Left cardiac atrium (tissue), 4 donors: Measurements from ENCODE around the gene CACNA2D3. TPM values are rescaled to one million over a fixed set of nuclear protein-coding genes. Genes with fewer than 3 reads are reported as not detected.

Source experiments
- ATAC-seq, 2 donors: fragments of 200-7000 bp; cut with Tn5 transposase; one replicate each; pipeline ENCODE4 v1.9.1; 2020; ENCODE audit warnings: mild to moderate bottlenecking in 2 of 2, moderate library complexity in 2 of 2
- DNase-seq: peaks from one replicate; pipeline ENCODE4 v3.0.0-alpha.2; 2020
- intact Hi-C, 2 donors: fragments of 100-400 bp; cut with DNase I; formaldehyde crosslinking; loops; one replicate each; pipeline versions ENCODE4 v1.14.1 to v1.15.1; 2022 to 2023
- total RNA-seq, 2 donors: library from RNA; stranded (reverse); fragmentation: NEBNext Ultra II Directional; extraction: Animal tissue kit (Norgen Biotek cat#: 25700); gene quantifications; one replicate each; pipeline ENCODE4 v1.2.1, GENCODE V29; 2021
- donor health status: DM: no; HTN: yes; CAD: no.
- donor health status: DM: no; HTN: yes; CAD: no; lungs with severe emphysema.
- donor health status: DM: yes; HTN: yes; CAD: no.
- donor health status: Dilated cardiomyopathy.

CACNA2D3 gene
- total RNA-seq, 2 donors from 2014 or later = 17.3 to 24.2 TPM

DNA sequence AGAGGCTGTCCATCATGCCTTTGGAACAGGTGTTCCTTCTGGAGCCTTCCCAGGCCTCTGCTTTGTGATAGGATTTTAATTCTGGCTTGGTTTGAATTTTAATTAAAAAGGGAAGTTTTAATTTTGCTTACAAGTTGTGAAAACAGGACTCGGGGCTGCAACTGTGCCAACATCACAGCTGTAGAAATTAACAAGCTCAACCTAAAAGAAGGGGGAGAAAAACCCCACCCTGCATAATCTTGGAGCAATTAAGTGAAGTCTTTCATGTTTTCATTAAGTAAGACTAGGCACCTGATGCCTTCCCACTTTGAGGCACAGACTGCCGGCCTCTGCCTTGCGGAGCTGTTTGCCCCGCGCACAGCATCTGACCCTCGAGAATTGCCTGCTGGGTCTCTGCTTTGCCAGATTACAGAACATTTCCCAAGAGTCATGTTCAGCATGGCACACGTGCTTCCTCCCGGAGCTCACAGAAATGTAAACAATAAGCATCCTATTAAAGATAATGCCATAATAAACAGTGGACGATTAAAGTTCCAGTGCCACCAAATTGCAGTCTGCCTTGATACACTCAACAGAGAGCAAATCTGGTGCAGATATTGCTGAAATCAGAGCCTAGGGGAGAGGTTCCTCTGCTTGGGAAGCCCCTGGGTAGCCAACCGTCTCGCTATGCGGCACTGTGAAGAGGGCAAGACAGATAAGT, 441.3 kb downstream of the CACNA2D3 start:
- DNase-seq (no peak), ATAC-seq (no peak)
- intact Hi-C loops = no loop called here

DNA sequence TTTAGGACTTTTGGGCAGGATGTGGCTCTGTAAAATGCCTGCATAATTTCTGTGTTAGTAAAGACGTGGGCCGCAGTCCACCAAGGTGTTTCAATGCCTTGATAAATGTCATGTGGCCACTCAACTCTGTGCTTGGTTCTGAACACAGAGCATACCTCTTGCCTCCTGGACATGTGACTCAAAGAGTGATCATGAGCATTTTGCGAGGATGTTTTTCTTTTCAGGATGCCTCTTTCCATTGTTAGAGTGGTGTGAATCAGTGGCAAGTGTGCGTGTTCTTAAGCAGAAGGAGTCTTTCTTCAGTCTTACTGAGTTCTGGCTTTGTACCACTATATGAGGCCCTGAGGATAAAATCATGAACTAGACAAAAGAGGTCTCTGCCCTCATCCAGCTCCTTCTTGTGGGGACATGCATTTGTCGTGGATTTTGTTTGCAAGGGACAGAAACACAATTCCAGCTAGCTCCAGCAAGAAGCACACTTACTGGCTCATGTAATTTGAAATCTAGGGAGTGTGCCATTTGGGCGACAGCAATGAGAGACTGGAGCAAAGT, 442.1 kb downstream of the CACNA2D3 start:
- no peak for ATAC-seq

GRCh38 chr3:54565956-54566355, 443.6 kb downstream of the CACNA2D3 start:
- ATAC-seq = no peak
- intact Hi-C loops = no loop called here
- no peak for DNase-seq

More for the DNA sequence above, 442.1 kb downstream of the CACNA2D3 start:
- no peak for DNase-seq
- intact Hi-C loops = no loop called here

GRCh38 chr3:54567949-54568348, 445.6 kb downstream of the CACNA2D3 start:
- intact Hi-C loops = no loop called here
- ATAC-seq (peak in 1 of 2 donors; percentile 23), DNase-seq (no peak)

DNA sequence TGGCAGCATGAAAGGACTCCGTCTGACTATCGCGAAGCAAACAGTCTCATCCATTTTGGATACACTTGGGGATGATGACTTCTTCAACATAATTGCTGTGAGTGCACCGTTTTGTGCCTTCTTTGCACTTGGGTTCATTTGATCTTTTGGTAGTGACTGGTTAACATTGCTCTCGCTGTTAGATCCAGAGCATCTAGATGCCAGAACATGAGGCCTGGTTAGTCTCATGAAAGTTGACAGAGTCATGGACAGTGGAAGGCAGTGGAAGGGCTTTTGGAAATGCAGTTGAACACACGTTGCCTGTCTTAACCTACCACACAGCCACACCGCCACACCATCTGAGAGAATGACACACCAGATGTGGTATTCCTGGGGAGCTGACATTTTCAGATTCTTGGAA, 447.7 kb downstream of the CACNA2D3 start:
- no peak for DNase-seq
- intact Hi-C loops = no loop called here
- ATAC-seq = no peak

- peak in 1 of 2 donors; percentile 80 for ATAC-seq
- DNase-seq = no peak
- intact Hi-C loops = no loop called here
Observed at GRCh38 chr3:54572197-54572895, 450.0 kb downstream of the CACNA2D3 start.

DNA sequence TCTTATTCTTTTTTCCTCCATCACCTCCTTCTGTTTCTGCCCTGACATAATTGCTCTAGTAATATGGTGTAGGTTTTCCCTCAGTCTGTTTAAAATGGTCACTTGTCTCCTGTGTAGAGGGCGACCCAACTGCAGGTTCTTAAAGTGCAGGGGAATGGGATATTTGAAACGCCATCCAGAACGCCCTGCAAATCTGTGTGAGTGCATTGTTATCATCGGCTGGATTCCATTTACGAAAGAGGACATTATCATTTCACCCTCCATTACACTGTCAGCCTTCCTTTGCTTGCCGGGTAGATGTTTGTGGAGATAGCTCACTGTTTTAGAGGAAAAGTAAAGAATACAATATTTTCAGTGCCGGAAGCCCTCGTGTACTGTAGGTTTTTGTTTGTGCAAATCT, 451.5 kb downstream of the CACNA2D3 start:
- ATAC-seq (no peak), DNase-seq (no peak)
- intact Hi-C loops = no loop called here

- ATAC-seq = no peak
- no peak for DNase-seq
- intact Hi-C loops = no loop called here
Observed at GRCh38 chr3:54574906-54575617, 452.7 kb downstream of the CACNA2D3 start.

DNA sequence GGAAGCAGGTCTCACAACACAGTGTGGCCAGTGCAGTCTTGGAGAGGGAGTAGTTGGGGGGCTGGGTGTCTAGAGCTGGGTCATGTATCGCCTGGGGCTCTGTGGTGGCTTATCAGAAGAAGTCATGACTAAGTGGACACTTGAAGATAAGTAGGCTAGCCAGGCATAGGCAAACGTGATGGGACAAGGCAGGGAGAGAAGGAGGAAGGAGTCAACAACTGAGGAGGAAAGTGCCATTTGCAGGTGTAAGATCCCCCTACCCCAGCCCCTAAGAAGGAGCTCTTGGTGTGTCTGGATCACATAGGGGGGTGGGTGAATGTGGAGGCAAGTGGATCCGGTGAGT, 453.2 kb downstream of the CACNA2D3 start:
- peak in 1 of 2 donors; percentile 40 for ATAC-seq
- intact Hi-C loops = no loop called here

GRCh38 chr3:54577313-54577712, 455.0 kb downstream of the CACNA2D3 start:
- DNase-seq = no peak
- intact Hi-C loops = no loop called here
- ATAC-seq = peak in 1 of 2 donors; percentile 50

More for the DNA sequence above, 453.2 kb downstream of the CACNA2D3 start:
- no peak for DNase-seq

- ATAC-seq = peak in 1 of 2 donors; percentile 14
- no peak for DNase-seq
- intact Hi-C loops = no loop called here
Observed at GRCh38 chr3:54578417-54578816, 456.1 kb downstream of the CACNA2D3 start.

DNA sequence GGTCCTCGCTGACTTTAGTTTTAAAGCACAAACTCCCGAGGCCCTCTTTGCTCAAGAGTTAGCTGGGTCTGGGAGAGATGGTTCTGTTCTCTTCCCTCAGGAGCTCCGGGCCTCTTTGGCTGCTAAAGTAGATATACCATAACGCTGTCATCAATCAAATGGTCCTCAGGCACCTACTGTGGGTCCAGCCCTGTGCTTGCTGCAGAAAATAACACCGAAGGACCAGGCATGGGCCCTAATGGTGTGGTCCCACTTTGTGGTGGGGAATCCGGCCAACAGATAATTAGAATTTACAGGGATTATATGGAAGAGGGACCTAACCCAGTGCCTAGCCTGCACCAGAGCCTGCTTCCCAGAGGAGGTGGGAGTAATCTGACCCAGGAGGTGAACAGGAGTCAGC, 458.1 kb downstream of the CACNA2D3 start:
- ATAC-seq (no peak), DNase-seq (no peak)
- intact Hi-C loops = no loop called here

GRCh38 chr3:54582424-54582823, 460.1 kb downstream of the CACNA2D3 start:
- intact Hi-C loops = no loop called here
- ATAC-seq = no peak

GRCh38 chr3:54591157-54591556, 468.8 kb downstream of the CACNA2D3 start:
- ATAC-seq = no peak
- intact Hi-C loops = no loop called here
- no peak for DNase-seq

More at GRCh38 chr3:54582424-54582823, 460.1 kb downstream of the CACNA2D3 start:
- DNase-seq = no peak

GRCh38 chr3:54593653-54594052, 471.3 kb downstream of the CACNA2D3 start:
- DNase-seq = no peak
- intact Hi-C loops = no loop called here
- no peak for ATAC-seq

GRCh38 chr3:54596087-54596486, 473.7 kb downstream of the CACNA2D3 start:
- no peak for ATAC-seq
- DNase-seq = no peak
- intact Hi-C loops = no loop called here

DNA sequence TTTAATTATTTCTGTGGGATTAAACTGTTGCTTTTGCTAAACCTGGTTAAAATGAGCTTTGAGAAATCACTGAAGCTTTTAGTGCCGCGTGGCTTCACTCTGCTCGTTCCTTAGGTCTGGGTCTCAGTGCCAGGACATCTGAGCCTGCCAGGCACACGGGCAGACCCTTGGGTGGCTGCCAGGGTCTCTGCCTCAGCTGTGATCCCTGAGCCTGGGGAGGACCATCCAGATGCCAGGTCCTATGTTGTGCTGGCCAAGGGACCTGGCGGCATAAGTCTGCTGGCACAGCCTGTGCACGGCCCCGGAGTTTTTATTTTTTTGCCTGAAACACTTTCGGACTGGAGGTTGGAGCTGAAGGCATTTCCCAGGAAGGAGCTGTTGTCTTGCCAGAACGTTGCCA, 477.4 kb downstream of the CACNA2D3 start:
- peak; percentile 80 to 84 for ATAC-seq

DNA sequence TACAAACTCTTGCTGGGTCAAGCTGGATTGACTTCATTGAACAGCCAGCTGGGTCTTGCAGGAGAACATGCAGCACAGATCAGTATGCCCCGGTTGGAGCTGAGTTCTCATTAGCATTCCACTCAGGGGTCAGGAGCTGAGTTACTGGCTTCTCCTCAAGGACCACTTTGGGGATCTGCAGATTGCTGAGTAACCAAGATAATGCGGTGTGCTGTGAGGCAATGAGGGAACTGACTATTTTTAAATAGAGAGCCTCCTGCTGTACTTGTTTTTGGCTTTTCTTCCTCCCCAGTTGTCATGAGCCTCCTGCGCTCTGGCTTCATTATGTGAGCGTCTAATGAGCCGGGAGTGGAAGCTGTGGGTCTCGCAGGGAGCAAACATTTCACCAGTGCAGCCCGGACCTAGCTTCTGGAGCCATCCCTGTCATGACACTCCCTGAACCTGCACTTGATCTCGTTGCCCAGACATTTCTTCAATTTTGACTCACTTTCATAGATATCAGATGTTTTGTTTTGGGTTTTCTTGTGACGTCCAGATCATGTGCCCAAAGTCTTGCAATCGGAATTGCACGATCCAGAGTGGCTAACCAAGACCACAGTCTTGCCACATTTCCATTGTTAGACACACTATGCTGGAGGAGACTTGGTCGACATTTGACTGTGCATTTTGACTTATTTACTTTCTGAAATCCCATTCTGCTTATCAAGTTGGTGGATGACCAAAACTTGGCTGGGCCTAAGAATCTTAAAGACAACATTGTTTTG, 478.3 kb downstream of the CACNA2D3 start:
- intact Hi-C loops = no loop called here
- DNase-seq (no peak), ATAC-seq (peak; percentile 79 to 93)

More for the DNA sequence above, 477.4 kb downstream of the CACNA2D3 start:
- intact Hi-C loops = no loop called here
- peak; percentile 53 for DNase-seq

DNA sequence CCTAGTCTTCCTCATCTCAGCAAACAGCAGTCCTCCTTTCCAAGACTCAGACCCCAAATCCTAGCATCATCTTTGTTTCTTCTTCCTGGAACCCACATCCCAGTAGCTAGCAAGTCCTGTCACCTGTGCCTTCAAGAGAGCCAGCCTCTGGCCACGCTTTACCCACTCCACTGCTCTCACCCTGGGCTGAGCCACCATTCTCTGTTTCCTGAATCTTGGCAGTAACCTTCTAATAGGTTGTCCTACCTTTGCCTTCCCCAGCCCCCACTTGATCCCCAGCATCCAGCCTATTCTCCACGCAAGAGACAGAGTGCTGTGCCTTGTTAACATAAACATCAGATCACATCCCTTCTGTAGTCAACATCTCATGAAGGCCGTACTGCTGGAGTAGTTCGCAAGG, 482.1 kb downstream of the CACNA2D3 start:
- DNase-seq (no peak), ATAC-seq (no peak)
- intact Hi-C loops = no loop called here
